Stimulated activated naive CD8-positive, alpha-beta T cell treated with anti-CD3 and anti-CD28 coated beads, Interleukin-15, Interleukin-2, amounts not matched to agents 100 U/mL and 50 U/mL, for 24 hours (primary cell): ENCODE results near the gene TRRAP.
"Not testable (repeated sequence)": the region's sequence is repeated elsewhere in the genome, so short reads cannot be mapped to it uniquely, and the experiment has no call there.

Experiments used
- ATAC-seq: fragments of 150-1000 bp; cut with Tn5 transposase; one replicate; pipeline ENCODE4 v1.10.0; 2021
- DNase-seq: peaks from one replicate; pipeline ENCODE4 v3.0.0; 2021

TRRAP gene

DNA sequence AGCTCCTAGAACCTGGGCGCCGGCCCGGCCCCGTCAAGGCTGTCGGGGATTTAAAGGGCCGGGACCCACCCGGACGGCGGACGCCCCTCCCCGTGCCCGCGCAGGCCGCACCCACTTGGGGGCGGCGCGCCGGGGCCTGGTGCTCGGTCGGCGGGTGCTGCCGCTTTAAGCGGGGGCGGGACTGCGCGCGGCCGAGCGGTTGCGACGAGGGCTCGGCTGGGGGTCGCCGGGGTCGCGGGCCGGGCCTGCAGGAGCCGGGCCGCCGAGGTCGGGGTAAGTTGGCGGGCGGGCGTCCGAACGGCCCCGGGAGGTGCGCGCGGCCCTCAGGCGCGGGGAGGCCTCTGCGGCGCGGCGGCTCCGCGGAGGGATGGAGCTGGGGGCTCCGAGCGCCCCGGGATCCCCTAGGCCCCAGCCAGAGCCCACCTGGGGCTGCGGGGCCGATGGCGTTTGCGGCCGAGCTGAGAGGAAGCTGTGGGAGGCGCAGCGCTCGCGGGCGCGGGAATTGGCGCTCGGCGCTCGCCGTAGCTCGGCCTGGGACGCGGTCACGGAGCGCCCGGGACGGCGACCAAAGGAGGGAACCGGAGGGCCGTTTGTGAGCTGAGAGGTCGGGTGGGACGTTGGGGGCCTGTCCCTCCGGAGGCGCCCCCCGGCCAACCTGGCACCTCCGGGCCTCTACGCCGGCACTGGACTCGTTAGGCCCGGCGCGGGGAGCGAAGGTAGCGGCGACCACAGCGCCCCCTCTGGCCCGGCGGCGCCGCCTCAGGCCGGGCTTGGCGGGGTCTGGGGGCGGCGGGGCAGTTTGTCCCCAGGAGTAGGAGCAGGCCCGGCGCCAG, at the start of gene TRRAP:
Gene TRRAP (plus strand): TSS at position 168 of the 833 bp plus-strand sequence. CDS start 2,619 bp downstream, outside the sequence.
- ATAC-seq (peak; percentile 81), DNase-seq (peak; percentile 83)

DNA sequence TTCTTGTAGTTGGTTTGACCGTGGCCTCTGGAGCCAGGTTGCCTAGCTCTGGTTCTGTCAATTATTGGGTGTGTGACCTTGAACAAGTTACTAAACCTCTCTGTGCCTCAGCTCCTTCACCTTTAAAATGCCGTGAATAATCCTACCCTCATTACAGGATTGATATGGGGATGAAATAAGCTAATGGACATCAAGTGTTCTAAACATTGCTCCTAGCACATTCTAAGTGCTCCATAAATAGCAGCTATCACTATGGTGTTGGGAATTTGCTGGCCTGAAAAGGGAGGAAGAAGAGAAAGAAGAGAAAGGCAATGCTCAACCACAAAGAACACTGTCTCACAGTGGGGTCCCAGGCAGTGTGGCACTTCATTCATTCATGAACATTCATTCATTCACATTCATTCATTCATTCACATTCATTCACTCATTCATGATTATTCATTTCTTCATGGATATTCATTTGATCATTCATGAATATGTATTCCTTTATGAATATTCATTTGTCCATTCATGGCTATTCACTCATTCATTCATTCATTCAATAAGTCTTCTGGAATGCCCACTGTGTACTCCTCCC, 47.3 kb upstream of the TRRAP start:
- no peak for DNase-seq
- no peak for ATAC-seq

DNA sequence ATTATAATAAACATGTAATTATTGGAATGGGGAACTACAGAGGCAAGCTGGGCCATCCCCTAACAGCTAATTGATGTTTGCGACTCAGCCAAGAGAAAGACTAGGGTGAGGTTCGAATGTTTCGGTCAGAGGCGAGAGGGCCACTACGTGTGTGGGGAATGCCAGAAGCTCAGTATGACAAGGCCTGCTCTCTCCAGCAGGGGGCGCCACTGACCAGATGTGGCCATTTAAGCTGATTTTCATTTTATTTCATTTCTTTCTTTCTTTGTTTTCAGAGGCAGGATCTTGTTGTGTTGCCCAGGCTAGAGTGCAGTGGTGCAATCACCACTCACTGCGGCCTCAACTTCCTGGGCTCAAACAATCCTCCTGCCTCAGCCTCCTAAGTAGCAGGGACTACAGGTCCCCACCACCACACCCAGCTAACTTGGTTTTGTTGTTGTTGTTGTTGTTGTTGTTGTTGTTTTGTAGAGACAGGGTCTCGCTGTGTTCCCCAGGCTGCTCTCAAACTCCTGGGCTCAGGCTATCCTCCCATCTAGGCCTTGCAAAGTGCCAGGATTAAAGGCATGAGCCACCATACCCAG, 46.6 kb upstream of the TRRAP start:
- ATAC-seq (no peak), DNase-seq (peak; percentile 59)

DNA sequence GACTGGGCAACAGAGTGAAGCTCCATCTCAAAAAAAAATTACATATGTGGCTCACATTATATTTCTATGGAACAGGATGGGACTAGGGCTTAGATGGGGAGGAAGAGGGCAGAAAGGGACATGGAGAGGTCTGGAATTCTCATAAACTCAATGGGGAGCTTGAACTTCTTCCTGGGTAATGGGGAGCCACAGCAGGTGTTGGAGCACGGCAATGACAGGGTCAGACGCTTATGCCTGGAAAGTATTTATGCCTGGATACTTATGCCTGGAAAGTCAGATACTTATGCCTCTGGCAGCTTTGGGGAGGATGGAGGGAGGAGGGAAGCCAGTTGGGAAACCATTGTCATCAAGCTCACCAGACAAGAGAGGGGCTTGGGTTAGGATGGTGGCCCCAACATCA, 45.3 kb upstream of the TRRAP start:
- ATAC-seq, result no peak
- DNase-seq, result no peak

DNA sequence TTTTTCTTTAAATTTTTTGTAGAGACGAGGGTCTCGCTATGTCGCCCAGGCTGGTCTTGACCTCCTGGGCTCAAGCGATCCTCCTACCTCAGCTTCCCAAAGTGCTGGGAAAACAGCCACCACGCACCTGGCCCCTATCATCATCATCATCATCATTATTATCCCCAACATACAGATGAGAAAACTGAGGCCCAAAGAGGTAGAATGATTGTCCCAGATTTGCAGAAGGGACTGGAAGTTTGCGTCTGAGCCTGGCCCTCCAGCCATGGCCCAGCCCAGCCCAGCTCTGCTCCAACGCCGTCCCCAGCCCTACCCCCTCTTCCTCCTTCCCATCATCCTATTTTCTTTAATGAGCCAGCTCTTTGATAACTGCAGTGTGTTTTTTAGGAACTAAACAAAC, 43.4 kb upstream of the TRRAP start:
- DNase-seq, result no peak
- no peak for ATAC-seq

DNA sequence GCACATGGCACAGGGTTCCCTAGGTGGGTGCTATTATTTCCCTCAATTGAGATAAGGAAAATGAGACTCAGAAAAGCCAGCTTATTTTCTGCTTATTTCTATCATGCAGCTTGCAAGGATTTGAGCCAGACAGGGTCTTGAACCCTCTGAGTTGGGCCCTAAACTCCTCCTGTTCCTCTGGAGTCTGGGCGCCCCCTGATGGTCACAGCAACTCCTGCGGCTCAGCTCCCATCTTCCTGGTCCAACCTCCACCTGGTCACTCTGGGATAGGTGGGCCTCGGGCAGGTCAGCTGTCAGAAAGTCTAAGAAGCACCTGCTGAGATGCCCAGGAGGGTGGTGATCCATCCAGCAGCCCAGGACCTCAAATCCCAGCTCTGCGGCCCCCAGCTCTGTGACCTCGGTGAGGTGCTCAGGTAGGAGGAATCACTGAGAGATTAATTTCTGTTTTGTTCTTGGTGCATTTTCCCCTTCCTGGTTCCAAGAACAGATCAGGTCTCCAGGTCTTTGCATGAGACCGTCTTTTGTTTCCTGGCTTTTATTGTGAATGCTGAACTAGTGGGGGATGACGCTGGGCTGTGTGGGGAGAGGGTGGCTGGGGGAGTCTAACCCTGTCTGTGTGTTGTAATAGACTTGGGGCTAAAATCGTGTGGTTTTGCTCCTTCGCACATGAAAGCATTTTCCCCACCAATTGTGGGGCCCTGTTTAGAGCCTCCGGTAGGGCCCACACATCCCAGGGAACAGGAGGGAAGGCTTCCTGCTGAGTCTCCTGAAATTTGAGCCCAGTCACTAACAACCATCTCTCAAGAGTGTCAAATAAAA, 41.3 kb upstream of the TRRAP start:
- DNase-seq, result peak; percentile 49

DNA sequence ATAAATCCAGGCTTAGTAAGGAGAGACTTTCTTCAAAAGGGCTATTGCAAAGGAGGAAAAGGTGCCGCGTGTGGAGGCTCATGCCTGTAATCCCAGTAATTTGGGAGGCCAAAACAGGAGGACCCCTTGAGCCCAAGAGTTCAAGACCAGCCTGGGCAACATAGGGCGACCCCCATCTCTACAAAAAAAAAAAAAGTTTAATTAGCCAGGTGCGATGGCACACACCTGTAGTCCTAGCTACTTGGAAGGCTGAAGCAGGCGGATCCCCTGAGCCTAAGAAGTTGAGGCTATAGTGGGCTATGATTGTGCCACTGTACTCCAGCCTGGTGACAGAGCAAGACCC, 40.7 kb upstream of the TRRAP start:
- DNase-seq (no peak), ATAC-seq (no peak)

More for the DNA sequence above, 41.3 kb upstream of the TRRAP start:
- ATAC-seq, result no peak

DNA sequence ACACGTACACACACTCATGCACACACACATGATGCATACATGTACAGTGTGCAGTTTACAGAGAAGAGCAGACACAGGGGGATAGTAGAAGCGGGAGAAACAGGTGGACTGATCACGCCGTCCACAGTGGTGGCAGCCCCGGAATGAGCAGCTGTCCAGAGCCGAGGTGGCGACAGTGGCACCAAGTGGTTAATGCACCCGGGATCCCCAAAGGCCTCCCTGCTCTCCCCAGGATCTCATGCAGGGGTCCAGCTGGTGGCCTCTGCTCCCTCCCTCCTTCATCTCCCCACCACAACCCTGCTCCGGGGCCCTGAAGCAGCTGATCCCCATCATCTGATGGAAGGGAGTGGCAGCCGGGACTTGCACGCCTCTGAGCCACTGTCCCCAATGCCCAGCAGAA, 38.2 kb upstream of the TRRAP start:
- DNase-seq, result no peak
- ATAC-seq, result no peak

DNA sequence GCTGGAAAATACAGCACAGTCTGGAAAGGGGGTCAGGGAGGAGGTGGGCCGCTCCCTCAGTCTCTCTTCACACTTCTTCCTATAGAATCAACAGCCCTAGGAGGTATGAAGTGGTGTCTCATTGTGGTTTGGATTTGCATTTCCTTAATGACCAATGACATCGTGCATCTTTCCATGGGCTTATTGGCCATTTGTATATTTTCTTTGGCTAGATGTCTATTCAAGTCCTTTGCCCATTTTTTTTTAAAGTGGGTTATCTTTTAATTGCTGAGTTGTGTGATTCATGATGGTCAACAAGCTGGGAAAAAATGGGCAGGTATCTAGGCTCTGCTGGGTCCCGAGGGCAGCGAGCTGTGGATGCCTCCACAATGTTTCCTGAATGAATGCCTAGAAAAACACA, 37.6 kb upstream of the TRRAP start:
- DNase-seq, result no peak
- ATAC-seq, result no peak

DNA sequence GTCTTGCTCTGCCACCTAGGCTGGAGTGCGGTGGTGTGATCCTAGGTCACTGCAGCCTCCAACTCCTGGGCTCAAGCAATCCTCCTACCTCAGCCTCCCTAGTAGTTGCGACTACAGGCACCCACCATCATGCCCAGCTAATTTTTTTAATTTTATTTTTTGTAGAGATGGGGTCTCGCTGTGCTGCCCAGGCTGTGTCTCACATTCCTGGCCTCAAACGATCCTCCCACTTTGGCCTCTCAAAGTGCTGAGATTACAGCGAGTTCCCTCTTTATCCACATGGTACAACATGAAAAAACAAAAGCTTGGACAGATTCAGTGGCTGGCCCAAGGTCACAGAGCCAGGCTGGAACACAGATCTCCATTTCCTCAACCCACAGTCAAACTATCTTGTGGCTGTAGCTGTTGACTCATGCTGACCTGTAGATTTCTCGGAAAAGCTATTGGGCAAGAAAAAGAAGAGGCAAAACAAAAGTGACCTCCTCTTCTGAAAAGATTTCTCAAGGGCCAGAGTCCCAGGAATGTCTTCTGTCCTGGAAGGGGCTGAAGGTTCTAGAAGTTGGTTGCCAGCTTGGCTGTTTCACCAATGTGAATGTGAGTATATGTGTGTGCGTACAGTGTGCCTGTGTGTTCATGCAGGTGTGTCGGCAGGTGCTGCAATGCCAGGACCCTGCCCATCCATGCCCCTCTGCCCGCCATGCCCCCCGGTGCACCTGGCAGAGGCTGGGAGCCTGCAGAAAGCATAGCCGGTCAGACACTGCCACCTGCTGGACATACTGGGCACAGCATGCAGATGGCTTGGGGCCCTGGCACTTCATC, 36.9 kb upstream of the TRRAP start:
- ATAC-seq (peak; percentile 65), DNase-seq (peak; percentile 79)

DNA sequence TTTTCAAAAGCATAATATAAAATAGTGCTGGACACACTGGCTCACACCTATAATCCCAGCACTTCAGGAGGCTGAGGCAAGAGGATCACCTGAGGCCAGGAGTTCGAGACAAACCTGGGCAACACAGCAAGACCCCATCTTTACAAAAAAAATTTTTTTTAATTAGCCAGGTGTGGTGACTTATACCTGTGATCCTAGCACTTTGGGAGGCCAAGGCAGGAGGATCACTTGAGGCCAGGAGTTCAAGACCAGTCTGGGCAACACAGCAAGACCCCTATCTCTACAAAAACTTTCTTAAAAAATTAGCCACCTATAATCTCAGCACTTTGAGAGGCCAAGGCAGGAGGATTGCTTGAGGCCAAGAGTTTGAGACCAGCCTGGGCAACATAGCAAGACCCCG, 35.8 kb upstream of the TRRAP start:
- not testable (repeated sequence) for ATAC-seq, DNase-seq

DNA sequence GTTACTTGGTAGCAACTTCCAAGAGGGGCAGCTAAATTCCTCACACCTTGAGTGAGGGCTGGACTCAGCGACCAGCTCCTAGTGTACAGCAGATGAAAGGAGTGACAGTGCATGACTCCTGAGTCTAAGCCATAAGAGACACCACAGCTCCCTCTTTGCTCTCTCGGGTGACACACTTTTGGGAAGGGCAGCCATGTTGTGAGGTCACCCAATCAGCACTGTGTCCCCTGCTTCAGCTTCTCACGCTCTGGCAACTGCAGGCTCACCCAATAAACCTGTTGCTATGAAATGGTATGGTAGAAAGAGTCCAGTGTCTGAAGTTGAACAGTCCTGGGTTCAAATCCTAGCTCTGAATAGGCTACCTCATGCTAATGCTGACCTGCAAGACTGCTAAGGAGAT, 29.4 kb upstream of the TRRAP start:
- DNase-seq (no peak), ATAC-seq (no peak)

DNA sequence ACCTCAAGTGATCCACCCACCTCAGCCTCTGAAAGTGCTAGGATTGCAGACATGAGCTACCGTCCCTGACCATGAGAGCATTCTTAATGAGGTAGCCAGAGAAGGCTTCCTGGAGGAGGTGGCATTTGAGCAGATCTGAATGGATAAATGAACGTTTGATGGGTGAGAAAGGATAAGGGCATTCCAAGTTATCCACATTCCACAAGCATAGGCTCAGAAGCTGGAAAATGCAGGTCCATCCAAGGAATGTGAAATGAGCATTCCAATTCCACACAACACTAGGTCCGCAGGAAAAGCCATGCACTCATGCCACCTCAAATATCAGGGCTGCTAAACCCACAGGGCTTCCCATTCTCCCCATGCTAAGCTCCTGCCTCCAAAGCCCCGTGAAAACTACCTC, 25.5 kb upstream of the TRRAP start:
- ATAC-seq, result no peak
- no peak for DNase-seq

DNA sequence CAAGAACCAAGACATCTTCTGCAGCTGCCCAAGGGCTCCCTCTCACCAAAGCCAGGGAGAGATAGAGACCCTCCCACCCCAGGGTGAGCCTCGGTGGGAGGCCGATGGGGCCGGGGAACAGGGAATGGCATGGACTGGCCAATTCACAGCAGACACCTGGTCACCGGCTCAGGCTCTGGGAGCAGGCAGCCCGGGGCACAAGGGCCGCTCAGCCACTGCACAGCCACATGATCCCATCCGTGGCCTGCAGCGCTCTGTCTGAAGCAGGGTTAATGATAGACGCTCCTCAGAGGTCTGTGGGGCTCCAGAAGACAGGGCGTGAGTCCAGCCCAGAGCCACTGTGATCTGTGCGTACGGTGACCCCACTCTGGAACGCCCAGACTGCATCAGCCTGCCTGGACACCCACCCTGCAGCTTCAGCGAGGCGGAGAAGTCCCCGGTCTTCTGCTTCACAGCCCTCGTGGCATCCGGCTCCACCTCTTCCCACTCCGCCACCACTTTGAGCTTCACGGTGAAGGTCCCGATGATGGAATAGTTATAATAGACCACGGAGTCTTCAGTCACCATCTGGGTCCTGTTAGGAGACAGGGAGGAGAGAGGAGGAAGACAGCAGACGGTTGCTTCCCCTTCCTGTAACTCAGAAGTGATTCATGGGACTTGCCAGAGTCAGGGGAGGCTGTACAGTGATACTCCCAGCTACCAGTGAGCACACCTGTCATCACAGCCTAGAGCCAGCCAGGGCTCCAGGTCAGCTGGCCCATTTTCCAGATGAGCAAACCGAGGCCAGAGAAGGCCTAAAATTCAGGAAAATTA, 22.5 kb upstream of the TRRAP start:
- DNase-seq, result no peak
- ATAC-seq, result peak; percentile 19

DNA sequence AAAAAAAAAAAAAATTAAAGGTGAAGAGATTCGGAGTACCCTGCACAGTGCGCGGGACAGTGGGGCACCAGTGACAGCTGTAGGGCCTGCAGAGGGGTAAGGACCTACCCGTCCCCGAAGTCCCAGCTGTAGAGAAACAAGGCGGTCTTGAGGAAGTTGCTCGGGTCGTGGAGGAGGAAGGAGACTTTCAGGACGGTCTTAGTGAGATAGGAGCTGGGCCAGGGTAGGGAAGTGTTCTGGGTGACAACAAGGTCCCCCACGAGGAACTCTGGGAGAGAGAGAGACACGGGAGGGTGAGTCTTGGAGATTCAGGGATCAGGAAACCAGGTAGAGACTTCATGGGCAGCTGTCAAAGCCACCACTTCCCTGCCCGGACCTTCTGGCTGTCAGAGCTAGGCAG, 18.3 kb upstream of the TRRAP start:
- DNase-seq (no peak), ATAC-seq (no peak)

DNA sequence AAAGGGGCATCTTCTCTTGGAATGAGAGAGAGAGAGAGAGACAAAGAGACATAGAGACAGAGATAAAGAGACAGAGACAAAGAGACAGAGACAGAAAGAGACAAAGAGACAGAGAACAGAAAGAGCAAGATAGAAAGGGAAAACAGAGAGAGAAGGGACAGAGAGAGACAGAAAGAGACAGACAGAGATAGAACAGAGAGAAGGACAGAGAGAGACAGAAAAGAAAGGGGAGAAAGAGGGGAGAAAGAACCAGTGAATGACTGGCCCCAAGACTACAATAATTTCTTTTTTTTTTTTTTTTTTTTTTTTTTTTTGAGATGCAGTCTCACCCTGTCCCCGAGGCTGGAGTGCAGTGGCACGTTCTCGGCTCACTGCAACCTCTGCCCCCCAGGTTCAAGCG, 16.1 kb upstream of the TRRAP start:
- DNase-seq, result no peak
- no peak for ATAC-seq

DNA sequence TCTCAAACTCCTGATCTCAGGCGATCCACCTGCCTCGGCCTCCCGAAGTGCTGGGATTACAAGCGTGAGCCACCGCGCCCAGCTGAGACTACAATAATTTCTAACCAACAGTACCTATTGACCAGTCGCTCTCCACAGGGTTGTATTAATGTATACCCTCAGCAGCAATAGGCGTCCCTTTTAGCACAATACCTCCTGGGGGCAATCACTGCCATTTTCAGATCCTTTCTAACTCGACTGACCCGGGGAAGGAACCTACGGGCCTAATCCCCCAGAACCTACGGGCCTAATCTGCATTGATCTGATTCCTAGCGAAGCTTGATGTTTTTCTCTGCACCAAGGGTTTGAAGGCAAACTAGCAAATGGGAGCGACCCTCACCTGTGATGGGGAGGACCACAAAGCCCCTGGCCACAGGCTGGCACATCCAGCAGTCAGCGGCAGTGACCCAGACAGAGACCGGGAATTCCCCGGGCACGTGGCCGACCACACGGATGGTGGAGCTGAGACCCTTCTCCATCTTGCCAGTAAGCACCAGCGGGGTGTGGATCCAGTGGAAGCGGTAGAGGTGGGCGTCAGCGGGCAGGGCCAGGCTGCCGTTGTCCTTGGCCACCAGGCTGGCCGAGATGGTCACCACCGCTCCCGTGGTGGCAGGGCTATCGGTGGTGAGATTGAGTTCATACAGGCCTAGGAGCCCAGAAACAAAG, 15.5 kb upstream of the TRRAP start:
- no peak for ATAC-seq
- DNase-seq, result no peak

DNA sequence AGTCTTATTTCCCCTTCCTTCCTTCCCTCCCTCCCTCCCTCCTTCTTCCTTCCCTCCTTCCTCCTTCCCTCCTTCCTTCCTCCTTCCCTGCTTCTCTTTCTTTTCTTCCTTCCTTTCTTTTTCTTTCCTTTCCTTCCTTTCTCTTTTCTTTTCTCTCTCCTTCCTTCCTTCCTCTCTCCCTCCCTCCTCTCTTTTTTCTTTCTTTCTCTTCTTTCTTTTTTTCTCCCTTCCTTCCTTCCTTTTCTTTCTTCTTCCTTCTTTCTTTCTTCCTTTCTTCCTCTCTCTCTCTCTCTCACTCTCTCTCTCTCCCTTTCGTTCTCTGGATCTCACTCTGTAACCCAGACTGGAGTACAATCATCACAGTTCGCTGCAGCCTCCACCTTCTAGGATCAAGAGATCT, 14.7 kb upstream of the TRRAP start:
- ATAC-seq, result no peak
- no peak for DNase-seq

DNA sequence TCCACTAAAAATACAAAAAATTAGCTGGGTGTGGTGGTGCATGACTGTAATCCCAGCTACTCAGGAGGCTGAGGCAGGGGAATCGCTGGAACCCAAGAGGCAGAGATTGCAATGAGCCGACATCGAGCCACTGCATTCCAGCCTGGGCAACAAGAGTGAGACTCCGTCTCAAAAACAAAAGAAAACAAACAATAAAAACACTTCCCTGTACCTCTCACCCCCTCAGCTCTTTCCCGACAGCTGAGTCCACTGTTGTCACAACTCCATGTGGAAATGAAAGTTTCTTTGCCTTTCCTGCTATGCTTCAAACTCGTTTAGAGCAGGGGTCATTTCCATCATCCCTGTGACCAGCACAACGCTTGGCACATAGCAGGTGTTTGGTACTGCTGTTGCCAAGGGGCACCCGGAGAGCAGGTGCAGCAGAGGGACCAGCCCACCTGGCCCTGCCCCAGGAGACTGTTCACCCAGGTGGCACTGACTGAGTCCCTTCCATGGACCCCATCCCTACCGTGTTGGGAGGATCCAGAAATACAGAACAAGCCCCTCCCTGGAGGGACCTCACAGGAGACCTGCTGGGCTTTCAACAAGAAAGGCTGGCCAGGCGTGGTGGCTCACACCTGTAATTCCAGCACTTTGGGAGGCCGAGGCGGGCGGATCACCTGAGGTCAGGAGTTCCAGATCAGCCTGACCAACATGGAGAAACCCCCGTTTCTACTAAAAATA, 13.4 kb upstream of the TRRAP start:
- DNase-seq (no peak), ATAC-seq (no peak)

DNA sequence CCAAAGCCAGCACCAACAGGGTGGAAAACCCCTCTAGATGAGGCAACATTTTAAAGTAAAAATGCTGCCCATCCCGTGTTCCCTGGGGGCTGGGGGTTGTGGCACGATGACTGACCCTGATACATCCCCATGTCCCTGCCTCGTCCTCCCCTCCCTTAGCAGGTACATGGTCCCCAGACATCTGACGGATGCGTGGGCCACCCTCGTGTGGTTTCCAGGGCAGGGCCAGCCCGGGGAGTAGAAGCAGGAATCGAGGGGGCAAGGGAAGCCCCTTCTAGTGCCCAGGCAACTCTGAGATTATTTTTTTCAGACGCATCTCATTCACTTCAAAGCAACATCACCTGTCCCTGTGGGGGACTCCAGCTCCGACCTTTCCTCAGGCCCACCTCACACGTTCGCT, 12.0 kb upstream of the TRRAP start:
- no peak for DNase-seq
- ATAC-seq, result no peak
